ENCODE results near the gene TEX10. TPM values are rescaled to one million over a fixed set of nuclear protein-coding genes. Genes with fewer than 3 reads are reported as not detected.
A peak's percentile ranks its signal among the peaks of the same experiment; 100 is the strongest.

The TEX10 gene
- total and polyA plus RNA-seq, 2 of the 13 experiments (the other 11 are each of a cell fraction or from before 2014, with no cell fraction given), result 18.1 to 38.7 TPM

GRCh38 chr9:100352727-100353505 lies at the start of gene TEX10 (continued):
- no peak for TF ChIP-seq POLR2AphosphoS2 (IDR thresholded peaks at IDR 0.05; ENCODE audit: low read depth, low read length)
- TF ChIP-seq, protein P1, sequence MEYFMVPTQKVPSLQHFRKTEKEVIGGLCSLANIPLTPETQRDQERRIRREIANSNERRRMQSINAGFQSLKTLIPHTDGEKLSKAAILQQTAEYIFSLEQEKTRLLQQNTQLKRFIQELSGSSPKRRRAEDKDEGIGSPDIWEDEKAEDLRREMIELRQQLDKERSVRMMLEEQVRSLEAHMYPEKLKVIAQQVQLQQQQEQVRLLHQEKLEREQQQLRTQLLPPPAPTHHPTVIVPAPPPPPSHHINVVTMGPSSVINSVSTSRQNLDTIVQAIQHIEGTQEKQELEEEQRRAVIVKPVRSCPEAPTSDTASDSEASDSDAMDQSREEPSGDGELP (IDR thresholded peaks at IDR 0.05; ENCODE audit: borderline replicate concordance, low read depth), result peak; percentile 64; the same call in 1 of the 2 replicates
- TF ChIP-seq, protein P2, sequence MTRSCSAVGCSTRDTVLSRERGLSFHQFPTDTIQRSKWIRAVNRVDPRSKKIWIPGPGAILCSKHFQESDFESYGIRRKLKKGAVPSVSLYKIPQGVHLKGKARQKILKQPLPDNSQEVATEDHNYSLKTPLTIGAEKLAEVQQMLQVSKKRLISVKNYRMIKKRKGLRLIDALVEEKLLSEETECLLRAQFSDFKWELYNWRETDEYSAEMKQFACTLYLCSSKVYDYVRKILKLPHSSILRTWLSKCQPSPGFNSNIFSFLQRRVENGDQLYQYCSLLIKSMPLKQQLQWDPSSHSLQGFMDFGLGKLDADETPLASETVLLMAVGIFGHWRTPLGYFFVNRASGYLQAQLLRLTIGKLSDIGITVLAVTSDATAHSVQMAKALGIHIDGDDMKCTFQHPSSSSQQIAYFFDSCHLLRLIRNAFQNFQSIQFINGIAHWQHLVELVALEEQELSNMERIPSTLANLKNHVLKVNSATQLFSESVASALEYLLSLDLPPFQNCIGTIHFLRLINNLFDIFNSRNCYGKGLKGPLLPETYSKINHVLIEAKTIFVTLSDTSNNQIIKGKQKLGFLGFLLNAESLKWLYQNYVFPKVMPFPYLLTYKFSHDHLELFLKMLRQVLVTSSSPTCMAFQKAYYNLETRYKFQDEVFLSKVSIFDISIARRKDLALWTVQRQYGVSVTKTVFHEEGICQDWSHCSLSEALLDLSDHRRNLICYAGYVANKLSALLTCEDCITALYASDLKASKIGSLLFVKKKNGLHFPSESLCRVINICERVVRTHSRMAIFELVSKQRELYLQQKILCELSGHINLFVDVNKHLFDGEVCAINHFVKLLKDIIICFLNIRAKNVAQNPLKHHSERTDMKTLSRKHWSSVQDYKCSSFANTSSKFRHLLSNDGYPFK (CRISPR knock-in tag; IDR thresholded peaks at IDR 0.05; ENCODE audit: borderline replicate concordance), result no peak; the same call in 1 of the 2 replicates
- TF ChIP-seq ZNF710 (CRISPR knock-in tag; IDR thresholded peaks at IDR 0.05; ENCODE audit: borderline replicate concordance), result no peak
- peak; percentile 82; the same call in 1 of the 2 replicates for TF ChIP-seq ZC3H13 (CRISPR knock-in tag; IDR thresholded peaks at IDR 0.05)
- peak; percentile 91 for TF ChIP-seq ZNF761 (CRISPR knock-in tag; conservative IDR thresholded peaks at IDR 0.05)
- TF ChIP-seq, protein P3, sequence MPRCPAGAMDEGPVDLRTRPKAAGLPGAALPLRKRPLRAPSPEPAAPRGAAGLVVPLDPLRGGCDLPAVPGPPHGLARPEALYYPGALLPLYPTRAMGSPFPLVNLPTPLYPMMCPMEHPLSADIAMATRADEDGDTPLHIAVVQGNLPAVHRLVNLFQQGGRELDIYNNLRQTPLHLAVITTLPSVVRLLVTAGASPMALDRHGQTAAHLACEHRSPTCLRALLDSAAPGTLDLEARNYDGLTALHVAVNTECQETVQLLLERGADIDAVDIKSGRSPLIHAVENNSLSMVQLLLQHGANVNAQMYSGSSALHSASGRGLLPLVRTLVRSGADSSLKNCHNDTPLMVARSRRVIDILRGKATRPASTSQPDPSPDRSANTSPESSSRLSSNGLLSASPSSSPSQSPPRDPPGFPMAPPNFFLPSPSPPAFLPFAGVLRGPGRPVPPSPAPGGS (CRISPR knock-in tag; IDR thresholded peaks at IDR 0.05), result peak; percentile 11
- TF ChIP-seq RFX3 (CRISPR knock-in tag; IDR thresholded peaks at IDR 0.05), result no peak
- no peak for TF ChIP-seq ZBTB46 (CRISPR knock-in tag; IDR thresholded peaks at IDR 0.05; ENCODE audit: borderline replicate concordance)
- peak; percentile 95 for TF ChIP-seq ZFP90 (CRISPR knock-in tag; IDR thresholded peaks at IDR 0.05; ENCODE audit: borderline replicate concordance)
- no peak for TF ChIP-seq FOXM1 (CRISPR knock-in tag; IDR thresholded peaks at IDR 0.05)
- TF ChIP-seq EZH2 (conservative IDR thresholded peaks at IDR 0.05; ENCODE audit: low read depth, low read length), result no peak
- TF ChIP-seq, protein P4, sequence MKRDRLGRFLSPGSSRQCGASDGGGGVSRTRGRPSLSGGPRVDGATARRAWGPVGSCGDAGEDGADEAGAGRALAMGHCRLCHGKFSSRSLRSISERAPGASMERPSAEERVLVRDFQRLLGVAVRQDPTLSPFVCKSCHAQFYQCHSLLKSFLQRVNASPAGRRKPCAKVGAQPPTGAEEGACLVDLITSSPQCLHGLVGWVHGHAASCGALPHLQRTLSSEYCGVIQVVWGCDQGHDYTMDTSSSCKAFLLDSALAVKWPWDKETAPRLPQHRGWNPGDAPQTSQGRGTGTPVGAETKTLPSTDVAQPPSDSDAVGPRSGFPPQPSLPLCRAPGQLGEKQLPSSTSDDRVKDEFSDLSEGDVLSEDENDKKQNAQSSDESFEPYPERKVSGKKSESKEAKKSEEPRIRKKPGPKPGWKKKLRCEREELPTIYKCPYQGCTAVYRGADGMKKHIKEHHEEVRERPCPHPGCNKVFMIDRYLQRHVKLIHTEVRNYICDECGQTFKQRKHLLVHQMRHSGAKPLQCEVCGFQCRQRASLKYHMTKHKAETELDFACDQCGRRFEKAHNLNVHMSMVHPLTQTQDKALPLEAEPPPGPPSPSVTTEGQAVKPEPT (CRISPR knock-in tag; IDR thresholded peaks at IDR 0.05; ENCODE audit: low read depth), result peak; percentile 59; the same call in 1 of the 2 replicates
- peak; percentile 59 for TF ChIP-seq AGO2 (optimal IDR thresholded peaks at IDR 0.05; ENCODE audit: low read depth, low read length)
